K562 (cell line): Measurements from ENCODE around the gene AIFM3. TPM values are rescaled to one million over a fixed set of nuclear protein-coding genes. Genes with fewer than 3 reads are reported as not detected.

Source experiments
- EHMT2 ChIP-seq: fragments of 450-650 bp; IDR thresholded peaks from 2 replicates; pipeline ENCODE4 v1.6.1; 2018; ENCODE audit warnings: antibody characterized with exemption
- GTF3C2 ChIP-seq: IDR thresholded peaks from 3 replicates; pipeline ENCODE4 v1.6.1; 2011; ENCODE audit warnings: borderline replicate concordance, mild to moderate bottlenecking, moderate library complexity; ENCODE audit not compliant: insufficient read length; ENCODE audit errors: extremely low read depth
- HDAC6 ChIP-seq: IDR thresholded peaks from 2 replicates; pipeline ENCODE4 v1.6.1; 2012; ENCODE audit warnings: low read depth, mild to moderate bottlenecking, control low read depth, inconsistent platforms, low read length, moderate library complexity
- MAX ChIP-seq: sonication (generic); formaldehyde crosslinking; IDR thresholded peaks from 2 replicates; pipeline ENCODE4 v1.9.0; 2022; ENCODE audit warnings: mild to moderate bottlenecking, missing genetic modification reagents
- MCM5 ChIP-seq: fragments of 450-650 bp; IDR thresholded peaks from 2 replicates; pipeline ENCODE4 v1.6.1; 2016; ENCODE audit warnings: low read depth
- MYC ChIP-seq, 2 experiments: fragments of 250-450 bp in 1 of 2; sonication (Bioruptor Pico) in 1 of 2; IDR thresholded peaks; 2 replicates each; pipeline versions ENCODE4 v1.5.1 to v1.6.1; 2012 to 2021; ENCODE audit warnings: low read depth in 2 of 2, borderline replicate concordance in 1 of 2, improper control_type of control experiment in 1 of 2, low read length in 1 of 2, mild to moderate bottlenecking in 1 of 2, moderate library complexity in 1 of 2
- NCOA1 ChIP-seq: fragments of 450-650 bp; IDR thresholded peaks from 2 replicates; pipeline ENCODE4 v1.6.1; 2016; ENCODE audit warnings: low read depth
- SIN3B ChIP-seq: fragments of 450-650 bp; IDR thresholded peaks from 2 replicates; pipeline ENCODE4 v1.6.1; 2017; ENCODE audit warnings: low read depth, mild to moderate bottlenecking, moderate library complexity
- TCF7 ChIP-seq: sonication (generic); IDR thresholded peaks from 2 replicates; pipeline ENCODE4 v1.6.1; 2016; ENCODE audit warnings: antibody characterized with exemption, borderline replicate concordance
- VEZF1 ChIP-seq: fragments of 200-800 bp; sonication (Bioruptor generic); IDR thresholded peaks from 2 replicates; pipeline ENCODE4 v1.6.1; 2017; ENCODE audit warnings: missing genetic modification characterization, missing compliant biosample characterization
- ZBTB40 ChIP-seq, 2 experiments: fragments of 450-650 bp in 1 of 2; sonication (generic) in 1 of 2; formaldehyde crosslinking in 1 of 2; IDR thresholded peaks; 2 replicates each; pipeline versions ENCODE4 v1.7.1 to v1.9.0; 2016 to 2022; ENCODE audit warnings: inconsistent platforms in 1 of 2, mild to moderate bottlenecking in 1 of 2, missing genetic modification reagents in 1 of 2
- ZC3H8 ChIP-seq: fragments of 450-650 bp; IDR thresholded peaks from 2 replicates; pipeline ENCODE4 v1.6.1; 2017
- polyA plus RNA-seq, 8 experiments: library from polyadenylated mRNA; depleted of rRNA in 4 of 8; stranded (reverse) in 5 of 8; unstranded in 3 of 8; fragments of >200 nt; fragmentation: Nextera tagmentation in 2 of 8; fragmentation: Illumina TruSeq in 1 of 8; extraction: Ambion mirVana in 2 of 8; extraction: Trizol in 1 of 8; gene quantifications; 2 replicates each; pipeline versions ENCODE4 v1.2.1 to v1.2.3, GENCODE V29; 2011 to 2014; ENCODE audit warnings: inconsistent platforms in 1 of 8, missing spikeins in 1 of 8
- total RNA-seq, 7 experiments: library from RNA; depleted of rRNA in 6 of 7; stranded (reverse); fragments of >200 nt in 6 of 7; fragmentation: Illumina TruSeq in 2 of 7; extraction: Trizol in 2 of 7; gene quantifications; 2 replicates each; pipeline versions ENCODE4 v1.2.1 to v1.2.3, GENCODE V29; 2011 to 2021; ENCODE audit warnings: low replicate concordance in 1 of 7

The AIFM3 gene
- total and polyA plus RNA-seq, 9 of the 15 experiments (the other 6 are each of a cell fraction or from before 2014, with no cell fraction given), result 0.03 to 0.20 (median 0.07) TPM; not detected in 1

- TF ChIP-seq VEZF1 (no peak), MYC (IDR thresholded peaks at IDR 0.05; ENCODE audit: low read depth, low read length) (no peak), MYC (CRISPR knock-in tag; IDR thresholded peaks at IDR 0.05; ENCODE audit: borderline replicate concordance, low read depth) (no peak; the same call in 1 of the 2 replicates), EHMT2 (no peak), MCM5 (no peak), SIN3B (0 out of 2 replicates have a peak, but pooled peaks have one; percentile 6), TCF7 (no peak), GTF3C2 (no peak), ZC3H8 (no peak), HDAC6 (0 out of 2 replicates have a peak, but pooled peaks have one; percentile 63), NCOA1 (no peak), MAX (no peak), ZBTB40 (IDR thresholded peaks at IDR 0.05) (no peak), ZBTB40 (CRISPR knock-in tag; IDR thresholded peaks at IDR 0.05) (no peak)
Measured at GRCh38 chr22:20951932-20952380, 15.1 kb upstream of the AIFM3 start (continued).
